Activated CD4-positive, alpha-beta memory T cell treated with anti-CD3 and anti-CD28 coated beads, Interleukin-2, amount 10 ng/mL, durations not matched to agents 7 days and 5 days (primary cell): ENCODE results near the gene KCNQ1OT1. TPM values are rescaled to one million over a fixed set of nuclear protein-coding genes. Genes with fewer than 3 reads are reported as not detected.

Experiments
- CTCF ChIA-PET: fragments of 350-600 bp; sonication (Branson Sonifier 250); formaldehyde crosslinking; loops from one replicate; lab custom pipeline; 2021; ENCODE audit warnings: antibody characterized with exemption, inconsistent platforms; lab: Charles Lee
- POLR2A ChIA-PET: fragments of 350-600 bp; sonication (Branson Sonifier 250); formaldehyde crosslinking; loops from one replicate; lab custom pipeline; 2021; ENCODE audit warnings: antibody characterized with exemption; lab: Charles Lee
- DNase-seq: peaks from one replicate; pipeline ENCODE4 v3.0.0-alpha.2; 2020
- H3K27ac Mint-ChIP-seq: one replicate; pipeline ENCODE4 v1.8.0; 2021; ENCODE audit warnings: mild to moderate bottlenecking, mixed read lengths
- H3K27me3 Mint-ChIP-seq: one replicate; pipeline ENCODE4 v1.8.0; 2021; ENCODE audit warnings: mixed read lengths
- H3K36me3 Mint-ChIP-seq: one replicate; pipeline ENCODE4 v1.8.0; 2021; ENCODE audit warnings: low read depth, mixed read lengths
- H3K4me1 Mint-ChIP-seq: one replicate; pipeline ENCODE4 v1.8.0; 2021; ENCODE audit warnings: mixed read lengths
- H3K4me3 Mint-ChIP-seq: one replicate; pipeline ENCODE4 v1.8.0; 2021; ENCODE audit warnings: mild to moderate bottlenecking, mixed read lengths
- H3K9me3 Mint-ChIP-seq: one replicate; pipeline ENCODE4 v1.8.0; 2021; ENCODE audit warnings: mixed read lengths
- total RNA-seq, 2 experiments: library from RNA; stranded (reverse); gene quantifications; one replicate each; pipeline ENCODE4 v1.2.3, GENCODE V29; 2021

The KCNQ1OT1 gene
- total RNA-seq, 2 experiments from 2014 or later: 0.25 to 0.28 TPM

DNA sequence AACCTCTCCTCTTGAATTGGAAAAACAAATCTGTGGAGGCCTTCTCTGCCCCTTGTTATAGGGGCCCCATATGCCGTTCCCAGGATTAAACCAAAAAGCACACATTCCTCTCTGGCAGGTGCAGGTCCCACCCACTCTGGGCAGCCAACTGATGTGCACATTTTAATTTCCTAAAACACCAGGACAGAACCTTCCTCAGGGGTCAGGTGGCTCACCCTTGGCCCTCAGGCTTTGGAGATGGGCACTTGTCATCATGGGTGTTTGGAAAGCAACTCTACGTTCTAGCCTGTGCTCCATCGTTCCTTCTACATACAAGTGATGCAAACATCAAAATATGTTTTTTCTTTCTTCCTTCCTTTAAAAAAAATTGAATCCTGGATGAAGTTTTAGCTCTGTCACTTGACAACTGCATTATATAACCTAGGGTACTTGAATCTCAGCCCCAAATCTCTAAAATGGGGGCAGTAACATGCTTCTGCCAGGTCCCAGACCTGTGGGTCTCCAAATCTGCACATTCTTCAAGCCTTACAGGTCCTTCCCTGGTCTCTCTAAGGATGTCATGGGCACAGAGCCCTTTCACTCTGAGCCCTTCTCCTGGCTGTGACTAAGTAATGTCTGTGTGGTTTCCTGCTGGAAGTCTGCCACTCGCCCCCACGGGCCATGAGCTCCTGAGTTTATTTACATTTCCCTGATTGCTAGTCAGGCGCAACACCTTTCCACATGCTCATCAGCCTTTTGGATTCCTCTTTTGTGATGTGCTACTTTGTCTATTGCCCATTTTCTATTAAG lies 43.8 kb downstream of the KCNQ1OT1 start:
- Mint-ChIP-seq H3K36me3 (peaks cover 15% of the 10 kb centered on the region), H3K27ac (no peak overlapping the region), H3K27me3 (no peaks in the 10 kb centered on the region), H3K4me3 (no peak overlapping the region), H3K4me1 (no peaks in the 10 kb centered on the region), H3K9me3 (peaks cover 26% of the 10 kb centered on the region)
- CTCF ChIA-PET: no interaction called here
- no peak for DNase-seq
- POLR2A ChIA-PET: interaction anchor here (0.6 kb wide), 1 partner anchor 22 kb away, joined by 3 read pairs; no protein-coding TSS in a partner anchor

GRCh38 chr11:2655016-2655719 lies 44.6 kb downstream of the KCNQ1OT1 start:
- Mint-ChIP-seq H3K4me3 (no peak overlapping the region), H3K4me1 (no peaks in the 10 kb centered on the region), H3K9me3 (peaks cover 26% of the 10 kb centered on the region), H3K36me3 (peaks cover 11% of the 10 kb centered on the region), H3K27me3 (no peaks in the 10 kb centered on the region), H3K27ac (no peak overlapping the region)
- ChIA-PET CTCF (no interaction called here), POLR2A (interaction anchor here (0.6 kb wide), 1 partner anchor 23 kb away, joined by 3 read pairs; no protein-coding TSS in a partner anchor)
- DNase-seq: no peak

DNA sequence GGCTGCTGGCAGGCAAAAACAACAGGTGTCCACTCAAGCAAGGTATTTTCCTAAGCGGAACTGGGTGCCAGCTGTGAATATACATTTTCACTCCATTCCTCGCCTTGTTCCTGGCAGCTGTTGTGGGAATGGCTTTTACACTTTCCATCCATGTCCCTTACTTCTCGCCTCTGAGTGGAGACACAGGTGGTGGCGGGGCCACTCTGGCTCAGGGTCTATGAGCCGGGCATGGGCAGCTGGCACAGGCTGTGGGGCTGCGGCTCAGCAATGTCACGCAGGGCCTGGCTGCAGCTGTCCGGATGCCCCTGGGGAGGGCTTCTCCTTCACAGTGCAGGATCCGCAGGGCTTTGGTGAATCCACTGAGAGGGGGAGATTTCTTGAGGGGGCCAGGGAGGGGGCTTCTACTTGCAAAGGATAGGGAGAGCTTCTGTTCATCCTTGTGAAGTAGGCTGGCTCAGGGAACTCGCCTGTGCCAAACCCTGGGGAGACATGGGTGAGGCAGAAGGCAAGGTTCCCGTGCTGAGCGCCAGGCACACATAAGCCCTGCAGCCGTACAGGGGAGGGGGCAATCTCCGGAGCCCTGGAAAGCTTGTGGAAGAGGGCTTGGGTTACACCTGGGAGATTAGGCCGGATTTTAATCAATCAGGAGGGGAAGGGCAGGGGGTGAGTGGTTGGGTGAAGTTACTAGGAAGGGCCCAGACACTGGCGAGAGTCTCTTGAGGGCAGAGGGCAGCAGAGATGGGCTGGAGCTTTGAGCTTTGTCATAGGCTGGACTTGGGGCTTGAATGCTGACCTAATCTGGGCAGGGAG lies 45.7 kb downstream of the KCNQ1OT1 start:
- DNase-seq: no peak
- Mint-ChIP-seq H3K4me1 (no peaks in the 10 kb centered on the region), H3K27ac (no peak overlapping the region), H3K36me3 (peaks cover 14% of the 10 kb centered on the region), H3K27me3 (no peaks in the 10 kb centered on the region), H3K9me3 (peaks cover 32% of the 10 kb centered on the region), H3K4me3 (no peak overlapping the region)
- CTCF ChIA-PET: no interaction called here
- POLR2A ChIA-PET: no interaction called here

DNA sequence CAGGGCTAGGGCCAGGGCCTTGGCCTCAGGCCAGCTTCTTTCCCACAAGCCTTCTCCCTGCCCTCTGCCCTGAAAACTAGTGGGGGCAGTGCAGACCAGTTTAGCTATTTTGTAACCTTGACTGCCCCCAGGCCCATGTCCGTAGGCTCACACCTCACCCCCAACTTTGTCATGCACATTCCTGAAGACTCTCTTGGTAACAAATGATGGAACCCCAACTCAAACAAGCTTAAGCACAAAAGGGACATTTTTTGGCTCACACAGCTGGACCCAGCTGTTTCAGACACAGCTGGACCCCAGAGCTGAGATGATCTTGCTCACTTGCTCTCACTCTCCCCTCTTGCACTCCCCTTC lies 46.6 kb downstream of the KCNQ1OT1 start:
- POLR2A ChIA-PET: no interaction called here
- CTCF ChIA-PET: no interaction called here

GRCh38 chr11:2652333-2653197 lies 47.2 kb downstream of the KCNQ1OT1 start:
- CTCF ChIA-PET: no interaction called here
- H3K27me3 Mint-ChIP-seq: no peaks in the 10 kb centered on the region
- DNase-seq: no peak
- POLR2A ChIA-PET: no interaction called here
- H3K36me3 Mint-ChIP-seq: peaks cover 12% of the 10 kb centered on the region
- peaks cover 35% of the 10 kb centered on the region for H3K9me3 Mint-ChIP-seq
- H3K4me3 Mint-ChIP-seq: no peak overlapping the region
- H3K27ac Mint-ChIP-seq: no peak overlapping the region
- H3K4me1 Mint-ChIP-seq: no peaks in the 10 kb centered on the region

More for the DNA sequence above, 46.6 kb downstream of the KCNQ1OT1 start:
- peaks cover 12% of the 10 kb centered on the region for H3K36me3 Mint-ChIP-seq
- DNase-seq: no peak
- H3K27ac Mint-ChIP-seq: no peak overlapping the region
- H3K4me1 Mint-ChIP-seq: no peaks in the 10 kb centered on the region
- no peak overlapping the region for H3K4me3 Mint-ChIP-seq
- H3K27me3 Mint-ChIP-seq: no peaks in the 10 kb centered on the region
- H3K9me3 Mint-ChIP-seq: peaks cover 33% of the 10 kb centered on the region

DNA sequence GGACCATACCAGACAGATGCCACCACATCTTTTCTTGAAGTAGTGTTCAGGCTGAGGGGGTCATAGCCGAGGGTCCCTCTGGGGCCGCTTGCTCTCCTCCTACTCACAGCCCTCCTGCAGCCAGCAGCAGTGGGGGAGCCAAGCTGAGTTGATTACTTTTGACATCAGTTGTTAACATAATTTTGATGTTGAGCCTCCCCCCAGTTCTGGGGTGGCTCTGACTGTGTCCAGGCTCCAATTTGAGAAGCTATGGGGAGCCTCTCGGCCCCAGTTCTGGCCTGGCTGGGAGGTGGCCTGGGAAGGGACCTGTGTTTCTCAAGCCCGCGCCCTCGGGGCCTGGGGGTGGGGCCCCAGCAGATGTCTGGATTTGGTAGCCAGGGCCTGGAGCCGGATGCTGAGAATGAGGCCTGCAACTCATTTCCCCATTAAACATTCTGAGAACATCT lies 47.9 kb downstream of the KCNQ1OT1 start:
- Mint-ChIP-seq H3K27me3 (no peaks in the 10 kb centered on the region), H3K27ac (no peak overlapping the region), H3K4me1 (no peaks in the 10 kb centered on the region), H3K36me3 (peaks cover 12% of the 10 kb centered on the region), H3K9me3 (peaks cover 41% of the 10 kb centered on the region), H3K4me3 (no peak overlapping the region)
- POLR2A ChIA-PET: no interaction called here
- DNase-seq: no peak
- CTCF ChIA-PET: no interaction called here

- CTCF ChIA-PET: no interaction called here
- POLR2A ChIA-PET: no interaction called here
- H3K27ac Mint-ChIP-seq: no peak overlapping the region
These were observed 48.7 kb downstream of the KCNQ1OT1 start for GRCh38 chr11:2651054-2651617.

GRCh38 chr11:2650343-2650867 lies 49.4 kb downstream of the KCNQ1OT1 start:
- Mint-ChIP-seq H3K9me3 (peaks cover 45% of the 10 kb centered on the region), H3K27me3 (no peaks in the 10 kb centered on the region)

More at GRCh38 chr11:2651054-2651617, 48.7 kb downstream of the KCNQ1OT1 start:
- no peak overlapping the region for H3K4me3 Mint-ChIP-seq
- H3K9me3 Mint-ChIP-seq: peaks cover 42% of the 10 kb centered on the region
- DNase-seq: no peak
- H3K36me3 Mint-ChIP-seq: peaks cover 12% of the 10 kb centered on the region
- H3K27me3 Mint-ChIP-seq: no peaks in the 10 kb centered on the region
- no peaks in the 10 kb centered on the region for H3K4me1 Mint-ChIP-seq

GRCh38 chr11:2649848-2650247 lies 49.9 kb downstream of the KCNQ1OT1 start:
- CTCF ChIA-PET: no interaction called here
- H3K27me3 Mint-ChIP-seq: no peaks in the 10 kb centered on the region
- peaks cover 45% of the 10 kb centered on the region for H3K9me3 Mint-ChIP-seq
- POLR2A ChIA-PET: no interaction called here
- H3K4me1 Mint-ChIP-seq: no peaks in the 10 kb centered on the region
- no peak overlapping the region for H3K27ac Mint-ChIP-seq
- H3K36me3 Mint-ChIP-seq: peaks cover 17% of the 10 kb centered on the region
- no peak for DNase-seq
- H3K4me3 Mint-ChIP-seq: no peak overlapping the region

More at GRCh38 chr11:2650343-2650867, 49.4 kb downstream of the KCNQ1OT1 start:
- no peak for DNase-seq
- CTCF ChIA-PET: no interaction called here
- Mint-ChIP-seq H3K36me3 (peaks cover 17% of the 10 kb centered on the region), H3K4me1 (no peaks in the 10 kb centered on the region), H3K4me3 (no peak overlapping the region), H3K27ac (no peak overlapping the region)
- POLR2A ChIA-PET: no interaction called here

GRCh38 chr11:2649400-2649799 lies 50.4 kb downstream of the KCNQ1OT1 start:
- ChIA-PET CTCF (no interaction called here), POLR2A (no interaction called here)
- Mint-ChIP-seq H3K36me3 (peaks cover 17% of the 10 kb centered on the region), H3K9me3 (peaks cover 48% of the 10 kb centered on the region), H3K27me3 (no peaks in the 10 kb centered on the region), H3K4me3 (no peak overlapping the region), H3K27ac (no peak overlapping the region), H3K4me1 (no peaks in the 10 kb centered on the region)
- DNase-seq: no peak

DNA sequence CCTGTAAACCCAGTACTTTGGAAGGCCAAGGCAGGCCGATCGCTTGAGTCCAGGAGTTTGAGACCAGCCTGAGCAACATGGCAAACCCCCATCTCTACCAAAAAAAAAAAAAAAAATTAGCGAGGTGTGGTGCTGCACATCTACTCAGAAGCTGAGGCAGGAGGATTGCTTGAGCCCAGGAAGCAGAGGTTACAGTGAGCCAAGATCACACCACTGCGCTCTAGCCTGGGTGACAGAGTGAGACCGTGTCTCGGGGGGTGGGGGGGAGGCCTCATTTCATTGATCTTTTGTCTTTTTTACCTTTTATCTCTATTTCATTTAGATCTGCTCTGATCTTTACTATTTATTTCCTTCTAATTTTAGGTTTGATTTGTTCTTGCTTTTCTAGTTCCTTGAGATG lies 51.8 kb downstream of the KCNQ1OT1 start:
- ChIA-PET CTCF (interaction anchor here (0.7 kb wide), 1 partner anchor 445 kb away, joined by 3 read pairs; no protein-coding TSS in a partner anchor), POLR2A (no interaction called here)
- no peaks in the 10 kb centered on the region for H3K4me1 Mint-ChIP-seq
- H3K36me3 Mint-ChIP-seq: peaks cover 22% of the 10 kb centered on the region
- peaks cover 60% of the 10 kb centered on the region for H3K9me3 Mint-ChIP-seq
- DNase-seq: no peak
- no peak overlapping the region for H3K4me3 Mint-ChIP-seq
- no peak overlapping the region for H3K27ac Mint-ChIP-seq
- no peaks in the 10 kb centered on the region for H3K27me3 Mint-ChIP-seq

DNA sequence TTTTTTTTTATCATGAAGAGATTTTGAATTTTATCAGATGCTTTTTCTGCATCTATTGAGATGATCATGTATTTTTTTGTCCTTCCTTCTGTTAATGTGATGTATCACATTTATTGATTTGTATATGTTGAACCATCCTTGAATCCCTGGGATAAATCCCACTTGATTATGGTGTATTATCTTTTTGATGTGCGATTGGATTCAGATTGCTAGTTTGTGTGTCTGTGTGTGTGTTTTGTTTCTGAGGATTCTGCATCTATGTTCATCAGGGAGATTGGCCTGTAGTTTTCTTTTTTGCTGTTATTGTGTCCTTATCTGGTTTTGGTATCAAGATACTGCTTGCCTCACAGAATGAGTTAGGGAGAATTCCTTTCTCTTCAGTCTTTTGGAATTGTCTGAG lies 52.6 kb downstream of the KCNQ1OT1 start:
- DNase-seq: no peak
- H3K27me3 Mint-ChIP-seq: no peaks in the 10 kb centered on the region
- ChIA-PET POLR2A (no interaction called here), CTCF (interaction anchor here (0.7 kb wide), 1 partner anchor 446 kb away, joined by 3 read pairs; no protein-coding TSS in a partner anchor)
- no peak overlapping the region for H3K4me3 Mint-ChIP-seq
- no peaks in the 10 kb centered on the region for H3K4me1 Mint-ChIP-seq
- peaks cover 57% of the 10 kb centered on the region for H3K9me3 Mint-ChIP-seq
- H3K36me3 Mint-ChIP-seq: peaks cover 19% of the 10 kb centered on the region
- no peak overlapping the region for H3K27ac Mint-ChIP-seq
